ENCODE results near the gene PSMC4.

The PSMC4 gene

GRCh38 chr19:39970675-39971379, at the start of gene PSMC4:
PSMC4 (plus strand) TSS chr19:39971165; CDS start chr19:39971203, 38 bp downstream.
- DNase-seq = peak; percentile 99

- no peak for DNase-seq
These were observed 47.1 kb upstream of the PSMC4 start for GRCh38 chr19:39923862-39924261.

- no peak for DNase-seq
These were observed 46.6 kb upstream of the PSMC4 start for GRCh38 chr19:39924389-39924788.

DNA sequence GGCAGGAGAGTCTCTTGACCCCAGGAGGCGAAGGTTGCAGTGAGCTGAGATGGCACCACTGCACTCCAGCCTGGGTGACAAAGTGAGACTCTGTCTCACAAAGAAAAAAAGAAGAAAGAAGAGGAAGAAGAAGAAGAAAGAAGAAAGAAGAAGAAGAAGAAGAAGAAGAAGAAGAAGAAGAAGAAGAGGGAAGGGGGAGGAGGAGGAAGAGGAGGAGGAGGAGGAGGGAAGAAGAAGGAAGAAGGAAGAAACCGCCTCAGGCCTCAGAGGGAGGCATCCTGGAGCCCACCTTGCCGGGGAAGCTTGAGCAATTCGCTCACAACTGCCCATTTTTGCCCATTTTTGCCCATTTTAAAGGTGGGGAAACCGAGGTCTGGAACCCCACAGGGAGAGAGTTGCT, 46.0 kb upstream of the PSMC4 start:
- no peak for DNase-seq

GRCh38 chr19:39926170-39926760, 44.7 kb upstream of the PSMC4 start:
- no peak for DNase-seq

DNA sequence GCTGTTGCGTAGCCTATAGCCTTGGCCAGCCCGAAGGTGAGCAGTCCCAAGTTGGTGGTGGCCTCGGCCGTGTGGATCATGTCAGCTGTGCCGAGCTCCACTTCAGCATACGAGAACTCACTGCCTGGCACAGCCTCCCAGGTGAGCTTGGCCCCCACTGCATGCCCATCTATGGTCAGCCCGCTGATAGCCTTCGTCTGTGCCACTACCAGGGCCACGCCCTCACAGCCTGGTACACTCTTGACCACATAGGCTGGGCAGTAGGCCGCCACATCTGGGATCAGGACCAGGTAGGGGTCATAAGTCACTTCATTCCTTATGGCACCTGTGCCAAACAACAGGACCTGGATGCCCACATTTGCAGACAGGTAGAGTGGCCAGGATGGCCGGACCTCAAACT, 43.9 kb upstream of the PSMC4 start:
- no peak for DNase-seq

- no peak for DNase-seq
These were observed 43.2 kb upstream of the PSMC4 start for GRCh38 chr19:39927524-39928356.

GRCh38 chr19:39928357-39928725, 42.6 kb upstream of the PSMC4 start:
- DNase-seq = no peak

GRCh38 chr19:39929750-39930149, 41.2 kb upstream of the PSMC4 start:
- no peak for DNase-seq

- DNase-seq = no peak
These were observed 36.2 kb upstream of the PSMC4 start, which contains the start of gene FCGBP for GRCh38 chr19:39934584-39935363. FCGBP (minus strand) TSS chr19:39934634.

DNA sequence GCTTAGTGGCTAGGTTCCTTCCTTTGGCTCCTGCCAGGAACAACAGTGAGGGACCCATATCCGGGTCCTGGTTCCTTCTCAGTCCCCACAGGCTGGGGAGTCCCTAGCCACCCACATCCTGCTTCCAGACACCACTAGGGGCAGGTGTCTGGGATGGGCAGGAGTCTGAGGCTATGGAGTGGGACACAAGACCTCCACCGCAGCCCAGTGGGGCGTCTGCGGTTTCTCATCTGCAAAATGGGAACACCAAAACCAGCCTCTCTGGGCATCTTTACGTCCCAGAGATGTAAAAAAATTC, 35.7 kb upstream of the PSMC4 start:
- DNase-seq = no peak

DNA sequence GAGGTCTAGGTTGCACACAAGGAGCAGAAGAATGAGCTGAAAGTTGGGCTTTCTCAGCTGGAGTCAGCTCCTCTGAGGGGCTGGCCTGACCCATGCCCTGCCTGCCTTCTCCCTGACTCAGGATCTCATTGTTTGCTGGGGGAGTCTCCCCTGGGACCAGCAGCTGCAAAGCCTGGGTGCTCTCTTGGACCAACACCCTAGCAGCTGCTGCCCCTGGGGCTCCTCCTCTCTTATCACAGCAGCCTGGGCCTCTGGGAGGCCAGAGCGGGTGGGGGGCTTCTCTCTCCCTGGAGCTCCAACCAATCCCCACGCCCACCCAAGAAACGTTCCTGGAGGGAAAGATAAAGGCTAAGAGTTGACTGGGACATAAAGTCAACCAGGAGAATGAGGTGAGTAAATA, 34.9 kb upstream of the PSMC4 start:
- DNase-seq = no peak

DNA sequence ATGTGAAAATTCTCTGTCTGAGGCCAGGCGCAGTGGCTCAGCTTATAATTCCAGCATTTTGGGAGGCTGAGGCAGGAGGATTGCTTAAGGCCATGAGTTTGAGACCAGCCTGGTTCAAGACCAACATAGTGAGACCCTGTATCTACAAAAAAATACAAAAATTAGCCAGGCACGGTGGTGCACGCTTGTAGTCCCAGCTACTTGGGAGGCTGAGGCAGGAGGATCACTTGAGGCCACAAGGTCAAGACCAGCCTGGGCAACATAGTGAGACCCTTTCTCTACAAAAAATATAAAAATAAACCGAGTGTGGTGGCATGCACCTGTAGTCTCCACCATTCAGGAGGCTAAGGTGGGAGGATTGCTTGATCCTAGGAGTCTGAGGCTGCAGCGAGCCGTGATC, 34.3 kb upstream of the PSMC4 start:
- no peak for DNase-seq

DNA sequence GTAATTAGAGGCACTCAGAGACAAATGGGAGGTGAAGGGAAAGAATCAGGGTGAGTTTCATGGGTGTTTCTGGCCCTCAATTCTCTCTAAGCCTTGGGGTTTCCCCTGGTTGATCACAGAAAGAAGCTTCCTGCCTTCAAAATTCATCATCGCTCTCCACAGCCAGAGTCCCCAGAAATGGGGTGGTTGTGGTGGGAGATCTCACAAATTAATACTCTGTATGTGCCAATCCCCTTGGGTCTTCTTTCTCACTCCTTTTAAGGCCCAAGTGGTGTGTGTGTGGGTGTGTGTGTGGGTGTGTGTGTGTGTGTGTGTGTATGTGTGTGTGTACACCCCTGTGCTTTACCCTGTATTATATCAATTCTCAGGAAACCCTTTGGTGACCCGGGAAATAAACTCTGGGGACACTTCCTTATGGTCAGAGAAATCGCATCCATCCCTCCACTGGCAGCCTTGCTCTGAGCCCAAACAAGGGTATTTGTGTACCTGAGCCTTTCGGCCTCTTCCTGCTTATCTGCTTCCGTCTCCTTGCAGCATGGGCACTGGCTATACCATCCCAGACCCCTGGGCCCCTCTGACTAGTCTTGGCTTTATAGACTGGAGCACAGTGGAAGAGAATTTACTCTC, 33.8 kb upstream of the PSMC4 start:
- no peak for DNase-seq

- no peak for DNase-seq
These were observed 33.2 kb upstream of the PSMC4 start for GRCh38 chr19:39937787-39938186.

- DNase-seq = no peak
These were observed 31.4 kb upstream of the PSMC4 start for GRCh38 chr19:39939556-39939955.

GRCh38 chr19:39940221-39940833, 30.6 kb upstream of the PSMC4 start:
- DNase-seq = no peak

DNA sequence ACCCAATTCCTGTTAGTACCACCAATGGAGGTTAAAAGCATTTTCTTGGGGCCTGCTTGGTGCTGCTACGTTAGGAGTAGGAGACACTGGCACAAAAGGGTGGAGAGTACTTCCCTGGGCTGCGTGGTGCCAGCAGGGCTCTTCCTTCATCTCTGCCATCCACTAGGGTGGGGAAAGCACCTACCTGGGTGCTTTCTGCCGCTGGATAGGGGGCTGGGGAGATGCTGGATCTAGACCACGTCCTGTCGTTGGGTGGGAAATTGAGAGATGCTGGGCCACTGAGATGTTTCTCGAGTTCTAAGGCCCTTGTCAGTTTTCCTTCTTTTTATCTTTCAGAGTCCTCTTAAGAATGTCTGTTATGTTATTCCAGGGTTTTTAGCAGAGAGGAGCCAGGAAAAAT, 29.8 kb upstream of the PSMC4 start:
- DNase-seq = no peak

DNA sequence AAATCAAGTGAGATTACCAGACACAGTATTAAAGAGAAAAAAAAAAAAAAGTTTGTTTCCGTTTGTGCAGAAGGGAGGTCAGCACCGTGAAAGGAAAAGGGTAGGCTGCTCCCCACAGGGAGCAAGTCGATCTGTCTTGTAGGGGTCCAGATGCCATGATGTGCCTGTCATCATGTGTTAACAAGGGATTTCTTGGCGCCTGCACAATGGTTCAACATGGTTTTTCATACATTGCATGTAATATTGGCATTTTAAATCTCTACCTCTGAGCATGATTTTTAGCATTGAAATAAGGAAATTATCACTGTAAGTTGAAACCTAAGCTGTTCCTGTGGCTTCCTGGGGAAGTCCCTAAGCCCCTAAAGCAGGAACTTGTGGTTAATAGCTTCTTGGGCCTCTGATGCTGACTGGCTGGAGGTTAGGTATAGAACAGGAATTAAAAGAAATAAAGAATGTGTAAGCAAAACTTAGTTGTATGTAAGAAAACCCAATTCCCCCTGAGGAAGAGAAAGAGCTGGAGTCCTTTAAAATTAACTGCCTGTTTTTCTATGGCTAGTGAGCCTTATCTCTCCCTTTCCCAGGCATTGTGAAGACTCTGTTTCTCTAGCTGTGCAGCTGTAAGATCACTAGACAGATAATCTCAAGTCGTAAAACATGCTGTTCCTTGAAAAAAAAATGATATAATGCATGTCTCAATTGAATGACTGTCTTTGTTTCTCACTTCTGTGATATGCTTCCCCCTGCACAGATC, 29.2 kb upstream of the PSMC4 start:
- DNase-seq = peak; percentile 40

DNA sequence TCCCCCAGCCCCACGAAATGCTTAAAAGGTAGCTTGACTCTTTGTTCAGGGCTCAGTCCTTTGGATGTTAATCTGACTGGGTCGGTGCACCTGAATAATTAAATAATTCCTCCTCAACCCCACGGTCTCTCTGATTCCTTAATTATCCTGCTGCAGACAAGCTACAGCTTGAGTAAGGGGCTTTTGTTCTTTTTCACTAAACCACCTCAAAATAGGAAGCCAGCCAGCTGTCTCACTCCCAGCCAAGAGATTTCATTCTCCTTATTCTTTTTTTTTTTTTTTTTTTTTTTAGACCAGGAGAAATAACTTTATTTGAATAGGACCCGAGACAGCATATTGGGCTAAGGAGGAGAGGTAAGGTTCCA, 28.6 kb upstream of the PSMC4 start:
- DNase-seq = no peak

DNA sequence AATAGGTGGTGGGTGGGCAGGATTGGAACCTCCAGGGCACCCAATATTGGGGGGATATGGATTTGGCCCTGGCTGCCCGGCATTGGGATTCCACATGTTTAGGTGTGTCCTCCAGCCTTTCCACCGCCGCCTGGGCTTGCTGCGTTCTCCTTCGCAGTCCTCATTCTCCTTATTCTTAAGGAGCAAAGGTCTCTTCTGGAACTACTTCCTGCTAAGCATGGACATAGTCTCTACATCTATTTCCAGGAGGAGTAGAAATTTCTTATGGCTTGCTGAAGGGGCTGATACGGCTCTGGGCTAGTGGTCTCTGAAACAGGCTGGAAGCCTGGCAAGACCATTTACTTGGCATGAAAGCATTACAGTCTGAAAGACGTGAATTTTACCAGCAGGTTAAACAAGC, 27.4 kb upstream of the PSMC4 start:
- no peak for DNase-seq

GRCh38 chr19:39946532-39946931, 24.4 kb upstream of the PSMC4 start:
- no peak for DNase-seq
